NCI-H2107 treated with DMSO at 0.1 percent for 48 hours (cell line): Measurements from ENCODE around the gene INTU.
A peak's percentile ranks its signal among the peaks of the same experiment; 100 is the strongest.
"Not testable (repeated sequence)": the region's sequence is repeated elsewhere in the genome, so short reads cannot be mapped to it uniquely, and the experiment has no call there.

Source experiments
- DNase-seq: peaks from one replicate; lab custom pipeline; 2025; ENCODE audit not compliant: unreplicated experiment; lab: John Stamatoyannopoulos, UW

INTU gene

DNA sequence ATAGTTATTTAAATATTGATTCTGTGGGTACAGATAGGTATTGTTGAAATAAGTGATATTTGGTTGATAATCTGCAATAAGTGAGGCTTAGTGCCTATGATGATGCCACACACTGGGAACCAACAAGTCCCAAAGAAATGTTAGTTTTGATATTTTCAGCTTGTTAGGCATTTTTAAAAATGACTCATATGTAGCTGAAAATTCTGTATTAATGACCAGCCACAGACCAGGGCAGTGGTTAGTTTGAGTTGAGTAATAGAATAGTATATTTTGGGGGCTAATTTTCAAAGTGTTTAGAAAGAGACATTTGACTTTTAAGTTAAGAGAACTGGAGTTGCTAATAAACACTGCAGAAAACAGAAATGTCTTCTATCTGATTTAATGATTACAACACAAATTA, 9.4 kb downstream of the INTU start:
- DNase-seq = no peak

DNA sequence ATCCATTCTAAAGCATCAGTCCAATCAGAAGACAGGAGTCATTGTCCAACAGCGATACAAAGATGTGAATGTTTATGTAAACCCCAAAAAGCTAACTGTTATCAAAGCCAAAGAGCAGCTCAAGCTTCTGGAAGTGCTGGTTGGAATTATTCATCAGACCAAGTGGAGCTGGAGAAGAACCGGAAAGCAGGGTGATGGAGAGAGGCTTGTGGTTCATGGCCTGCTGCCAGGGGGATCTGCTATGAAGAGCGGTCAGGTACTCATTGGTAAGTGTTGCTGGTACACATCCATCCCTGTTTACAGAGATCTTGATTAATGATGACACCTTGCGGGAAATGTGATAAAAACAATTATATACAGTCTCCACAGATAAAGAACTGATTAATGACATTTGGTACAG, 11.0 kb downstream of the INTU start:
- no peak for DNase-seq

DNA sequence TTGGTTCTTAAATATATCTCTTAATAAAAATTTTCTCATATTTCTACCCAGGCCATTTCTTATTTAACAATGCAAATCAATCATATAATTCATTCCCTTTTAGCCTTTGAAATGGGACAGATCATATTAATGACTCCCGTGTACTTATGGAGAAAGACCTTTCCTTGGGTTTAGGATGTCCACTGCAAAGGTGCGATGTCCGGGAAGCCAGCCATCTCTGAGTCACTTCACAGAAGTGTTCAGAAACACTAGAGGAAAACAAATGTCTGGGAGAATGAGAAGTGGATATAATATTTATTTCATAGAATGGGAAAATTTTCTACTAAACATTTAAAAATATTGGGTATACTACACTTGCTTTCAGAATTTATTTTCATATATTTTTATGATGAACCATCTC, 15.3 kb downstream of the INTU start:
- no peak for DNase-seq

DNA sequence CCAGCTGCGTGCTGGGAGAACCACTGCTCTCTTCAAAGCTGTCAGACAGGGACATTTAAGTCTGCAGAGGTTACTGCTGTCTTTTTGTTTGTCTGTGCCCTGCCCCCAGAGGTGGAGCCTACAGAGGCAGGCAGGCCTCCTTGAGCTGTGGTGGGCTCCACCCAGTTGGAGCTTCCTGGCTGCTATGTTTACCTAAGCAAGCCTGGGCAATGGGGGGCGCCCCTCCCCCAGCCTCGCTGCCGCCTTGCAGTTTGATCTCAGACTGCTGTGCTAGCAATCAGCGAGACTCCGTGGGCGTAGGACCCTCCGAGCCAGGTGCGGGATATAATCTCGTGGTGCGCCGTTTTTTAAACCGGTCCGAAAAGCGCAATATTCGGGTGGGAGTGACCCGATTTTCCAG, 22.8 kb downstream of the INTU start:
- DNase-seq = not testable (repeated sequence)

- DNase-seq = no peak
These were observed 23.4 kb downstream of the INTU start for GRCh38 chr4:127656047-127656680.

DNA sequence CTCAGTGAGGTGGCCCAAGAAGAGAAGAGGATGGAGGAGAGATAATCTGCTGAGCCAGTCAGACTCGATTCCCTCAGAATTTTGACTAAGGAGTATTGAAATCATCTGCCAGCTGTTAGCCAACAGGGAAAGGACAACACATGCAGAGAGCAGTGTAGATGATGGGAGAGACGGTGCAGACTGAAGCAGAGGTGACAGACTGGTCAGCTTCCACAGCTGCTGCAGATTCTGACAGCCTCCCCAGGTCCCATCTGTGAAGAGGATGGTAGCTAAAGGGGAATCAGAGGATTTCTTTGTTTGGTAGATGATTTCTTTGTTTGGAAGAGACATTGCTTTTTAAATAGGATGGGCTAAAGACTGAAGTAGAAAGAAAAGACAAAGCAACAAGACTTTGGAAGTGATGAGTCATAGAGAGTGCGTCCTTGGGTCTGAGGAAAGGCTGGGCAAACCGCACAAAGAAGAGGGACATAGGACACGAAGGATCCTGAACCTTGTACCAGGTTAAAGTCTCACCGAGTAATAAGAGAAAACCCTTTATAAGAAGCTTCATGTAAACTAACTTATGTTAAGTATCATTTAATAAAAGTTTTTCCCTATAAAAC, 27.6 kb downstream of the INTU start:
- no peak for DNase-seq

DNA sequence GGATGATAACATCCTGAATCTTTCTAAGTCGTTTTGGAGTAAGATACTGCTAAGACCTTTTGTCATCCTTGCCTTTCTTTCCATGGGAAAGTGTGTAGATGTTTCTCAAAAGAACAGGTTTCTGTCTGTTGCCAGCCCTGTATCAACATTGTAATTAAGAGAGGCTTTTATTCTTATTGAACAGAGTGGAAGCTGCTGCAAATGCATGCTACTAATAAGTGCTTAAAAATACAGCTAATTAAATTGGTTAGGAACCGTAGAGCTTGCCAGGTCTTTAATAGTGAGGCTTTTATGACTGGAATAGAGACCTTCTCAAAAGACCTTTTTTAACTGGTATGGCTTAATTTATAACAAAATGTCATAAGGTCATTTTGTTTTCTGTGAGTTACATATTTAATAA, 34.4 kb downstream of the INTU start:
- DNase-seq = no peak

DNA sequence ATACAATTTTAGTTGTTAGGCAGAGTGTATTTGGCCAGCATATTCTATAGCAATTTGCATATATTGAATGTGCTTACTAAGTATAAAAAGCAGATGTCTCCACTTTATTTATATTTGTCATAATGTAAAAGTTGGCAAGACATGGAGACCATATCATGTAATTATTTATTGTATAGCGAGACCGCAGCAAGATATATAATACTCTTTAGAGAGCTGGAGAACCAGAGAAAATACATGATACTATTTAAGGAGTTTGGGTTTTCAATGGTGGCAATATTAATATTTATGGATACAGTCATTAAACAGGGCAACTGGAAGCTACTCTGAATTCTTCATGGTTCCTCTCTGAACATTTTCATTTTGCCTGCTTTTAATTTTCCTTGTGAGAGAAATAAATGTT, 35.0 kb downstream of the INTU start:
- DNase-seq = no peak

GRCh38 chr4:127668770-127669169, 36.0 kb downstream of the INTU start:
- no peak for DNase-seq

DNA sequence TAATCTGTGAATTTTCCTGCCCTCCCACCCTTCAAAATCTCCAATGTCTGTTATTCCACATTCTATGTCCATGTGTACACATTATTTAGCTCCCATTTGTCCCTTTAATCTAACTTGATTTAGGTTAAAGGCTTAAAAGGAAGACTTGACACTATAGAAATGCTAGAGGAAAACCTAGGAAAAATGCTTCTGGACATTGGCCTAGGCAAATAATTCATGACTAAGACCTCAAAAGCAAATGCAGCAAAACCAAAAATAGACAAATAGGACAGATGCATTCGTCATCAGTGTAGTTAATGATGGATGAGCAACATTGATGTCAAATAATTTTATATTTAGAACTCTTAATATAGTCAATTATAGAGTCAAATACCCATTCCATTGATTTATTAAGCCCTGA, 36.9 kb downstream of the INTU start:
- DNase-seq = no peak

DNA sequence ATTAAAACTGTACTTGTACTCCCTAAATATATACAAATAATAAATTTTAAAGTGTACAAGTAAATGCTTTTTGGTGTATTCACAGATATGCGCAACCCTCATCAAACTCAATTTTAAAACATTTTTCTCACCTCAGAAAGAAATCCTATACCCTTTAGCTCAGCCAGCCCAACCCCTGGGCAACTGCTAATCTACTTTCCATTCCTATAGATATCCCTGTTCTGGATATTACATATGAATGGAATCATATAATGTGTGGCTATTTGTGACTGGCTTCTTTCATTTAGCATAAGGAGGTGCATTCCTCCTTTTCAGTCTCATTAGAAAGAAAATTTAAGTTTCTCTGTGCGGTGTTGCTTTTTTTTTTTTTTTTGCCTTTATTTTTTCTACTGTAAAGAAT, 39.4 kb downstream of the INTU start:
- no peak for DNase-seq

DNA sequence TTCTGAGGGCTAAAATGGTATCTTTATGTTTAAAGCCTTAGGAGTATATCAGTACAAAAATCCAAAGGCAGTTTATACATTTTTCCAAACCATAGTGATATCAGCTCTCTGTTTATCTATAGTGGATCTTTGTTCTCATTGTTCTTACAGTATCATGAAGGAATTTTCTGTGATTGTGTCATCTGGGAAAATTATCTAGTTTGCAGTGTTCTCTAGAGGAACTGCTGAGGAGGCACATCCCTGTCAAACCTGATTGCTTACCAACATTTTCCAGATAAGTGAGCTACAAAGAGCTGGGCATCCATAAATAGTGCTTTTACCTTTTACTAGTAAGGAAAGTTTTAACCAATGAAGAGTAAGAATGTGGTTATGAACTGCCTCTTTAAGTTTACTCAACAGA, 52.5 kb downstream of the INTU start:
- DNase-seq = no peak

- no peak for DNase-seq
These were observed 53.9 kb downstream of the INTU start for GRCh38 chr4:127686658-127687057.

DNA sequence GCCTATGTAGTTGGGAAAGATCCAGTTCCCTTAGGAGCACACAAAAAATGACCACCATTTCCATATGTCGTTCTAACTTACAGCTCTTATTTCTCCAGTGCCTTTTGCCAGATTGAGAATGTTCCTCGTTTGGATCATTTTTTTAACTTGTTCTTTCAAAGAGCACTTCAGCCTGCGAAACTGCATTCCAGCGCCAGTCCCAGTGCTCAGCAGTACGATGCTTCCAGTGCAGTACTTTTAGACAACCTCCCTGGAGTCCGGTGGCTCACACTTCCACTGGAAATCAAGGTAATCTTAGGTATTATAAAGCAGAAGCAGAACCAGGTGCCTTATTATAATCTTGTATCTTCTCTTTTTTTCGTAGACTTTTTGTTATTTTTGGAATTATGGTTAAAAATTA, 54.8 kb downstream of the INTU start:
- DNase-seq = no peak

- DNase-seq = no peak
These were observed 66.0 kb downstream of the INTU start for GRCh38 chr4:127698789-127699200.

DNA sequence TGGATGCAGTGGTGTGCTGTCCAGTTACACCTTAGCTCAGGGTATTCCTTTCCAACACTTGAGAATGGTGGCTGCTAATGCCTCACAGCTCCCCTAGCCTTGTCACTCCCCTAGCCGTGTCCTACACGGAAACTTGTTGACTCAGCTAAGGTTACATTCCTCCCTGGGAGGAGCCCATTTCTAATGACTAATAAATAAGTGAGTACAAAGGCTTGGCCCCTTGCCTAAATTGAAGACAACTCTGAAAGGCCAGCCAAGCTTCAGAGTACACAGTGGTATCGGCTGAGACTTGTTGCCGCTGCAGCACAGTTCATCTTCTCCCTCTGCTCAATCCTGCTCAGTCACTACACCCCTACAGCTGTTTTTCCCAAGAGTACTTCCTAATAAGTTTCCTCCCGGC, 76.2 kb downstream of the INTU start:
- DNase-seq = no peak

DNA sequence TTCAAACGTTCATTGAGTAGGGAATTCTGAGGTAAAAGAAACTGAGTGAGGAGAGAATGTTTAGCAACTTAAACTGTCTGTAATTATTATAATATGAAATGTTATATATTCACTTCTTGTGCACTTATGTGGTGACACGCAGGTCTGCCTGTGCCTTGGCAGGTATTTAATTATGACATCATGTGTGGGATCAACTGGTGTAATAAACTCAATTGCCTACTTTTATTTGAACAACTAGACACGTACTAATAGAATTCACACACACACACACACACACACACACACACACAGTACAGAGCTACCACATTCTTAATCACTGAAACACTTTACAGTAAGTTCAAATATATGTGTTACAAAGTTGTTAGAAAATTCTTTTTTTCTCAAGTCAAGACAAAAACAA, 76.7 kb downstream of the INTU start:
- DNase-seq = no peak

GRCh38 chr4:127730142-127730913, 97.6 kb downstream of the INTU start, which contains the start of gene SLC25A31:
Gene SLC25A31 (plus strand): TSS chr4:127730400. CDS start chr4:127730546, 146 bp downstream.
- no peak for DNase-seq

GRCh38 chr4:127731406-127731805, 98.6 kb downstream of the INTU start:
- no peak for DNase-seq

GRCh38 chr4:127732623-127733328, 100.0 kb downstream of the INTU start:
- peak; percentile 19 for DNase-seq

- no peak for DNase-seq
These were observed 102.2 kb downstream of the INTU start for GRCh38 chr4:127734976-127735375.

- no peak for DNase-seq
These were observed 104.5 kb downstream of the INTU start for GRCh38 chr4:127737295-127737694.
